GM19463 (cell line): ENCODE data around the gene TTC9C.
"Not testable (repeated sequence)": the region's sequence is repeated elsewhere in the genome, so short reads cannot be mapped to it uniquely, and the experiment has no call there.

ENCODE experiments used
- ATAC-seq: cut with Tn5 transposase; IDR thresholded peaks from one replicate; pipeline ENCODE4 v1.9.1; 2021; ENCODE audit warnings: mild to moderate bottlenecking, moderate library complexity; ENCODE audit not compliant: unreplicated experiment

TTC9C gene

GRCh38 chr11:62709247-62710000 is 18.9 kb upstream of the TTC9C start:
- peak; percentile 57 for ATAC-seq

- no peak for ATAC-seq
Observed at GRCh38 chr11:62710001-62710345, 18.3 kb upstream of the TTC9C start.

- ATAC-seq = no peak
Observed at GRCh38 chr11:62712276-62712812, 15.9 kb upstream of the TTC9C start.

GRCh38 chr11:62712861-62713260 is 15.4 kb upstream of the TTC9C start:
- ATAC-seq = no peak

- no peak for ATAC-seq
Observed at GRCh38 chr11:62713343-62713742, 14.9 kb upstream of the TTC9C start.

GRCh38 chr11:62715150-62716130 is 12.8 kb upstream of the TTC9C start:
- ATAC-seq = no peak

- no peak for ATAC-seq
Observed at GRCh38 chr11:62716206-62716605, 12.1 kb upstream of the TTC9C start.

- ATAC-seq = no peak
Observed at GRCh38 chr11:62716816-62717215, 11.5 kb upstream of the TTC9C start.

GRCh38 chr11:62719302-62719978 is 8.8 kb upstream of the TTC9C start:
- ATAC-seq = no peak

GRCh38 chr11:62721994-62722393 is 6.3 kb upstream of the TTC9C start:
- ATAC-seq = no peak

GRCh38 chr11:62724171-62724570 is 4.1 kb upstream of the TTC9C start:
- no peak for ATAC-seq

- no peak for ATAC-seq
Observed at GRCh38 chr11:62725646-62726045, 2.6 kb upstream of the TTC9C start.

- ATAC-seq = no peak
Observed at GRCh38 chr11:62726156-62726914, 2.0 kb upstream of the TTC9C start.

- no peak for ATAC-seq
Observed at GRCh38 chr11:62726915-62727164, 1.4 kb upstream of the TTC9C start.

GRCh38 chr11:62727165-62727871 is 968 bp upstream of the TTC9C start, which contains the start of gene HNRNPUL2:
HNRNPUL2 (minus strand) TSS chr11:62727457; CDS start chr11:62727156, 301 bp downstream.
- ATAC-seq = peak; percentile 73

GRCh38 chr11:62727872-62728170 is 465 bp upstream of the TTC9C start:
- ATAC-seq = peak; percentile 38

- not testable (repeated sequence) for ATAC-seq
Observed at GRCh38 chr11:62730076-62730475, 1.8 kb downstream of the TTC9C start.

- ATAC-seq = no peak
Observed at GRCh38 chr11:62732830-62733229, 4.5 kb downstream of the TTC9C start.

GRCh38 chr11:62737196-62737595 is 8.9 kb downstream of the TTC9C start:
- ATAC-seq = no peak

GRCh38 chr11:62747475-62748160 is 19.3 kb downstream of the TTC9C start:
- ATAC-seq = no peak
